22Rv1 (cell line): Measurements from ENCODE around the gene ELF2.

Experiments used
- ZFX ChIP-seq: fragments of 450-650 bp; IDR thresholded peaks from 2 replicates; pipeline ENCODE4 v1.6.1; 2017; ENCODE audit warnings: antibody characterized with exemption, borderline replicate concordance
- TF ChIP-seq, protein P1 (sequence below): fragments of 450-650 bp; IDR thresholded peaks from 2 replicates; pipeline ENCODE4 v1.5.1; 2017; ENCODE audit warnings: mild to moderate bottlenecking

DNA sequence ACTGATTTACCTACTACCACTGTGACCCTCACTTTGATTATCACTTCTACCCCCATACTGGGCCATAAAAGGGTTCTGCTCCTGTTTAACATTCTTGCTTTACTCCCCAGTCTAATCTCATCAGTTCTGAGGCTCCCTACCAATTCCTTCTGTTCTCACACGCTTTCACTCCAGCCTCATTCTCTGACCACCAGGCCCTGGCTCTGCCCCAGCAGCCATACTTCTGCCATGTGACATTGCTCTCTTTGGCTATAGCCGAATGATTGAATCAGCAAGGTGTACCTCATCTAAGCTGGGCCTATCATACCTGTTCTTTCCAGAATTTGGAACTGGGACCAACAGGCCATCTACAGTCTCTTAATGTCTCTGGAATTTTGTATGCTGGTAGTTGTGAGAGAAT, 14.4 kb upstream of the ELF2 start:
- TF ChIP-seq, protein P1, sequence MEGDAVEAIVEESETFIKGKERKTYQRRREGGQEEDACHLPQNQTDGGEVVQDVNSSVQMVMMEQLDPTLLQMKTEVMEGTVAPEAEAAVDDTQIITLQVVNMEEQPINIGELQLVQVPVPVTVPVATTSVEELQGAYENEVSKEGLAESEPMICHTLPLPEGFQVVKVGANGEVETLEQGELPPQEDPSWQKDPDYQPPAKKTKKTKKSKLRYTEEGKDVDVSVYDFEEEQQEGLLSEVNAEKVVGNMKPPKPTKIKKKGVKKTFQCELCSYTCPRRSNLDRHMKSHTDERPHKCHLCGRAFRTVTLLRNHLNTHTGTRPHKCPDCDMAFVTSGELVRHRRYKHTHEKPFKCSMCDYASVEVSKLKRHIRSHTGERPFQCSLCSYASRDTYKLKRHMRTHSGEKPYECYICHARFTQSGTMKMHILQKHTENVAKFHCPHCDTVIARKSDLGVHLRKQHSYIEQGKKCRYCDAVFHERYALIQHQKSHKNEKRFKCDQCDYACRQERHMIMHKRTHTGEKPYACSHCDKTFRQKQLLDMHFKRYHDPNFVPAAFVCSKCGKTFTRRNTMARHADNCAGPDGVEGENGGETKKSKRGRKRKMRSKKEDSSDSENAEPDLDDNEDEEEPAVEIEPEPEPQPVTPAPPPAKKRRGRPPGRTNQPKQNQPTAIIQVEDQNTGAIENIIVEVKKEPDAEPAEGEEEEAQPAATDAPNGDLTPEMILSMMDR: no peak
- no peak for TF ChIP-seq ZFX
